HUES48 (cell line): ENCODE data around the gene DEGS2.

Source experiments
- H3K27ac ChIP-seq: one replicate; pipeline ENCODE4 v1.7.0; 2013; ENCODE audit warnings: low read depth, low read length, inconsistent platforms
- H3K27me3 ChIP-seq: 2 replicates; pipeline ENCODE4 v1.6.1; 2013; ENCODE audit warnings: mild to moderate bottlenecking, low read length; ENCODE audit not compliant: control insufficient read depth, insufficient read depth
- H3K36me3 ChIP-seq: 2 replicates; pipeline ENCODE4 v1.6.1; 2013; ENCODE audit warnings: low read length; ENCODE audit not compliant: control insufficient read depth, insufficient read depth
- H3K4me1 ChIP-seq: 2 replicates; pipeline ENCODE4 v1.6.1; 2013; ENCODE audit warnings: mild to moderate bottlenecking, low read length; ENCODE audit not compliant: control insufficient read depth, insufficient read depth
- H3K4me3 ChIP-seq: 2 replicates; pipeline ENCODE4 v1.5.1; 2013; ENCODE audit warnings: mild to moderate bottlenecking, low read depth, low read length
- H3K9ac ChIP-seq: 2 replicates; pipeline ENCODE4 v1.6.1; 2013; ENCODE audit warnings: mild to moderate bottlenecking, low read depth, low read length, moderate library complexity
- H3K9me3 ChIP-seq: 2 replicates; pipeline ENCODE4 v1.6.1; 2013; ENCODE audit warnings: low read length; ENCODE audit not compliant: control insufficient read depth, insufficient read depth

DEGS2 gene

DNA sequence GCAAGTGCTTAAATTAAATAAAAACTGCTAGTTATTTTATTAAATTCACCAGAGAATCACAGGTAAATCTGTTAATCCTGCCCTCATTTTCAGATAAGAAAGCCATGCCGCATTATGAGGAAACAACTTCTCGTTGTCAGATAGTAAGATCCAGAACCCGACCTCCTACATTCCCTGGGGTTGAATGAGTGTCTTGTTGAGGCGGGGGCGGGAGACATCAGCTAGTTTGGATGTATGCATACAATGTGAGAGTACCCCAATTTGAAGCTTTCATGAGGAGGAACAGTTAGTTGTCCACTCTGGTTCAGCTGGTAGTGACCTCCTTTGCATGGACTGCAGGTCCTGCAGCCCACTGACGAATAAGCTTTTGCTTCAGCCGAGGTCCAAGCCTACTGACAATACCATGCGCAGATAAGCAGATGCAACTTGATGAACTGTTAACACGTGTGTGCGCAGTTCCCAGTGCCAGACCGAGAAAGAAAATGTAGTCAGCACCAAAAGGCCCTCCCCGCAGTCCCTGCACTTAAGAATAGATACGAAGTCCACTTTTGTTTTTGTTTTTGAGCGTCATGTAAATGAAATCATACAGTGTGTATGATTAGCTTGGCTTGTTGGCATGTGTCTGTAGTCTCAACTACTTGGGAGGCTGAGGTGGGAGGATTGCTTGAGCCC, 59.3 kb downstream of the DEGS2 start:
- no peak overlapping the region for H3K27ac ChIP-seq
- no peak overlapping the region for H3K9ac ChIP-seq
- peaks cover 4% of the 10 kb centered on the region; the same call in 1 of the 2 replicates for H3K36me3 ChIP-seq
- H3K4me3 ChIP-seq, result no peak overlapping the region
- H3K9me3 ChIP-seq, result no peaks in the 10 kb centered on the region
- no peaks in the 10 kb centered on the region for H3K4me1 ChIP-seq
- H3K27me3 ChIP-seq, result no peaks in the 10 kb centered on the region

DNA sequence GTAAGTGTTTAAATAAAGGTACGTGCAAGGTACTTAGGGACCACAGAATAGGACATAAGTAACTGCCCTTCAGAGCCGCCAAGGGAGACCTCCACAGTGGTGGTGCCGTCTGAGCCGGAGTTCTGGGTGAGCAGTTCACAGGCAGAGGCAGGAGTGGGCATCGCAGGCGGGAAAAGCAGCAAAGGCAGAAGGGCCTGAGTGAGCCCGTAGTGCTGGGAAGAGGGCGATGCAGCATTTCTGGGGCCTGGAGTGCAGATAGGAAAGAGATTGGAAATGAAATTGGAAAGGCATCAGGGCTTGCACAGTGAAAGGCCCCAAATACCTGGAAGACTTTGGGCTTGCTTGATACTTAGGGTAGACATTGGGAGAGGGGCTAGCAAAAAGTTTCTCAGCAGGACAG, 61.3 kb downstream of the DEGS2 start:
- H3K36me3 ChIP-seq, result peaks cover 4% of the 10 kb centered on the region; the same call in 1 of the 2 replicates
- H3K4me3 ChIP-seq, result no peak overlapping the region
- H3K9me3 ChIP-seq, result no peaks in the 10 kb centered on the region
- H3K9ac ChIP-seq, result no peak overlapping the region
- H3K27ac ChIP-seq, result no peak overlapping the region
- H3K4me1 ChIP-seq, result no peaks in the 10 kb centered on the region
- H3K27me3 ChIP-seq, result no peaks in the 10 kb centered on the region

DNA sequence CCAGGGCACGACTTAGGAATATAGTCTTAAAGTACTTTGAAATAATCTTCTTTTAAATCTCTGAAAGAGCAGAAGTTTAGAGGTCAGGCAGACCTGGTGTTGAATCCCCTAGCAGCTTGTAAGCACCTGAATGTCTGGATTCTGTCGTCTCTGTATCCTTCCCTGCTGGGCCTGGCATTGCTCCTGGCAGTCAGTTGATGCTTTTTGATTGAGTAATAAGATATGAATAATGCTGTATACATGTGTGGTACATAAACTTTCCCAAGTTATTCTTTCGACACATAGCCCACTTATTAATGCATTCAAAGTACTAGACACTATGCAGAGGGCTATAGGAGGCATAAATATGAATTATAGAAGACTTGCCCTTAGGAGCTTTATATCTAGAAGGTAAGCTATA, 62.8 kb downstream of the DEGS2 start:
- no peaks in the 10 kb centered on the region for H3K9me3 ChIP-seq
- H3K27ac ChIP-seq, result no peak overlapping the region
- H3K36me3 ChIP-seq, result peaks cover 4% of the 10 kb centered on the region; the same call in 1 of the 2 replicates
- no peak overlapping the region for H3K9ac ChIP-seq
- no peaks in the 10 kb centered on the region for H3K4me1 ChIP-seq
- no peaks in the 10 kb centered on the region for H3K27me3 ChIP-seq
- H3K4me3 ChIP-seq, result no peak overlapping the region
